Dendritic cell treated with granulocyte-macrophage colony-stimulating factor and Interleukin-4, amounts not matched to agents 40 ng/mL and 50 ng/mL, for 4 days (primary cell): ENCODE data around the gene ALDH1A1.

Experiments used
- H3K27ac Mint-ChIP-seq: one replicate; pipeline ENCODE4 v1.8.0; 2022; ENCODE audit warnings: mild to moderate bottlenecking, mixed read lengths
- H3K27me3 Mint-ChIP-seq: one replicate; pipeline ENCODE4 v1.8.0; 2022; ENCODE audit warnings: mild to moderate bottlenecking, mixed read lengths
- H3K36me3 Mint-ChIP-seq: one replicate; pipeline ENCODE4 v1.8.0; 2022; ENCODE audit warnings: low read depth, mixed read lengths
- H3K4me1 Mint-ChIP-seq: one replicate; pipeline ENCODE4 v1.8.0; 2022; ENCODE audit warnings: low read depth, mixed read lengths
- H3K4me3 Mint-ChIP-seq: one replicate; pipeline ENCODE4 v1.8.0; 2022; ENCODE audit warnings: mild to moderate bottlenecking, moderate library complexity, mixed read lengths
- H3K9me3 Mint-ChIP-seq: one replicate; pipeline ENCODE4 v1.8.0; 2022; ENCODE audit warnings: mixed read lengths
- intact Hi-C: fragments of 100-400 bp; cut with micrococcal nuclease; formaldehyde crosslinking; loops from one replicate; pipeline ENCODE4 v1.15.0; 2022

Gene ALDH1A1

GRCh38 chr9:72983512-72984225 is 30.8 kb upstream of the ALDH1A1 start:
- Mint-ChIP-seq H3K36me3 (no peaks in the 10 kb centered on the region), H3K27me3 (no peaks in the 10 kb centered on the region), H3K9me3 (no peaks in the 10 kb centered on the region), H3K4me3 (no peak overlapping the region), H3K4me1 (no peaks in the 10 kb centered on the region), H3K27ac (no peak overlapping the region)
- intact Hi-C loops: no loop called here

- Mint-ChIP-seq H3K27me3 (no peaks in the 10 kb centered on the region), H3K9me3 (no peaks in the 10 kb centered on the region), H3K4me3 (no peak overlapping the region), H3K36me3 (no peaks in the 10 kb centered on the region), H3K27ac (no peak overlapping the region), H3K4me1 (no peaks in the 10 kb centered on the region)
- intact Hi-C loops: no loop called here
Measured at GRCh38 chr9:72983056-72983455, 30.2 kb upstream of the ALDH1A1 start.

- no peak overlapping the region for H3K4me3 Mint-ChIP-seq
- H3K4me1 Mint-ChIP-seq: no peaks in the 10 kb centered on the region
- H3K27ac Mint-ChIP-seq: no peak overlapping the region
- no peaks in the 10 kb centered on the region for H3K9me3 Mint-ChIP-seq
- intact Hi-C loops: no loop called here
- H3K36me3 Mint-ChIP-seq: no peaks in the 10 kb centered on the region
- H3K27me3 Mint-ChIP-seq: no peaks in the 10 kb centered on the region
Measured at GRCh38 chr9:72982146-72982799, 29.4 kb upstream of the ALDH1A1 start.

GRCh38 chr9:72981433-72981832 is 28.6 kb upstream of the ALDH1A1 start:
- no peaks in the 10 kb centered on the region for H3K27me3 Mint-ChIP-seq

GRCh38 chr9:72980600-72981265 is 27.9 kb upstream of the ALDH1A1 start:
- Mint-ChIP-seq H3K4me3 (no peak overlapping the region), H3K27me3 (no peaks in the 10 kb centered on the region), H3K9me3 (no peaks in the 10 kb centered on the region), H3K27ac (no peak overlapping the region), H3K4me1 (no peaks in the 10 kb centered on the region), H3K36me3 (no peaks in the 10 kb centered on the region)
- intact Hi-C loops: no loop called here

More at GRCh38 chr9:72981433-72981832, 28.6 kb upstream of the ALDH1A1 start:
- intact Hi-C loops: no loop called here
- Mint-ChIP-seq H3K4me3 (no peak overlapping the region), H3K4me1 (no peaks in the 10 kb centered on the region), H3K27ac (no peak overlapping the region), H3K9me3 (no peaks in the 10 kb centered on the region), H3K36me3 (no peaks in the 10 kb centered on the region)

- intact Hi-C loops: no loop called here
- Mint-ChIP-seq H3K27me3 (no peaks in the 10 kb centered on the region), H3K4me3 (no peak overlapping the region), H3K36me3 (no peaks in the 10 kb centered on the region), H3K27ac (no peak overlapping the region), H3K9me3 (no peaks in the 10 kb centered on the region), H3K4me1 (no peaks in the 10 kb centered on the region)
Measured at GRCh38 chr9:72980183-72980582, 27.3 kb upstream of the ALDH1A1 start.

- intact Hi-C loops: no loop called here
- H3K9me3 Mint-ChIP-seq: no peaks in the 10 kb centered on the region
- no peaks in the 10 kb centered on the region for H3K4me1 Mint-ChIP-seq
- H3K36me3 Mint-ChIP-seq: no peaks in the 10 kb centered on the region
- H3K27ac Mint-ChIP-seq: no peak overlapping the region
- H3K27me3 Mint-ChIP-seq: no peaks in the 10 kb centered on the region
- H3K4me3 Mint-ChIP-seq: no peak overlapping the region
Measured at GRCh38 chr9:72979405-72980100, 26.7 kb upstream of the ALDH1A1 start.

GRCh38 chr9:72978744-72979143 is 25.9 kb upstream of the ALDH1A1 start:
- H3K9me3 Mint-ChIP-seq: no peaks in the 10 kb centered on the region

GRCh38 chr9:72977670-72978069 is 24.8 kb upstream of the ALDH1A1 start:
- intact Hi-C loops: no loop called here
- Mint-ChIP-seq H3K27me3 (no peaks in the 10 kb centered on the region), H3K9me3 (no peaks in the 10 kb centered on the region), H3K4me3 (no peak overlapping the region), H3K27ac (no peak overlapping the region), H3K4me1 (no peaks in the 10 kb centered on the region), H3K36me3 (no peaks in the 10 kb centered on the region)

More at GRCh38 chr9:72978744-72979143, 25.9 kb upstream of the ALDH1A1 start:
- Mint-ChIP-seq H3K4me1 (no peaks in the 10 kb centered on the region), H3K27me3 (no peaks in the 10 kb centered on the region), H3K36me3 (no peaks in the 10 kb centered on the region), H3K4me3 (no peak overlapping the region), H3K27ac (no peak overlapping the region)
- intact Hi-C loops: no loop called here

GRCh38 chr9:72974501-72974900 is 21.6 kb upstream of the ALDH1A1 start:
- no peaks in the 10 kb centered on the region for H3K9me3 Mint-ChIP-seq
- intact Hi-C loops: no loop called here
- no peak overlapping the region for H3K4me3 Mint-ChIP-seq

GRCh38 chr9:72972636-72973035 is 19.8 kb upstream of the ALDH1A1 start:
- Mint-ChIP-seq H3K36me3 (no peaks in the 10 kb centered on the region), H3K9me3 (no peaks in the 10 kb centered on the region), H3K27ac (no peak overlapping the region), H3K27me3 (no peaks in the 10 kb centered on the region), H3K4me3 (no peak overlapping the region), H3K4me1 (no peaks in the 10 kb centered on the region)
- intact Hi-C loops: no loop called here

More at GRCh38 chr9:72974501-72974900, 21.6 kb upstream of the ALDH1A1 start:
- no peaks in the 10 kb centered on the region for H3K4me1 Mint-ChIP-seq
- H3K27me3 Mint-ChIP-seq: no peaks in the 10 kb centered on the region
- H3K27ac Mint-ChIP-seq: no peak overlapping the region
- H3K36me3 Mint-ChIP-seq: no peaks in the 10 kb centered on the region

GRCh38 chr9:72971411-72971810 is 18.6 kb upstream of the ALDH1A1 start:
- Mint-ChIP-seq H3K9me3 (no peaks in the 10 kb centered on the region), H3K27me3 (no peaks in the 10 kb centered on the region), H3K36me3 (no peaks in the 10 kb centered on the region), H3K4me3 (no peak overlapping the region), H3K27ac (no peak overlapping the region), H3K4me1 (no peaks in the 10 kb centered on the region)
- intact Hi-C loops: no loop called here

- H3K27ac Mint-ChIP-seq: no peak overlapping the region
- peaks cover 5% of the 10 kb centered on the region for H3K36me3 Mint-ChIP-seq
- no peaks in the 10 kb centered on the region for H3K27me3 Mint-ChIP-seq
- peaks cover 5% of the 10 kb centered on the region for H3K4me1 Mint-ChIP-seq
- intact Hi-C loops: loop anchor here (1.0 kb wide), 1 partner anchor 88 kb away; no protein-coding TSS in a partner anchor
- no peak overlapping the region for H3K4me3 Mint-ChIP-seq
- H3K9me3 Mint-ChIP-seq: no peaks in the 10 kb centered on the region
Measured at GRCh38 chr9:72960446-72960845, 7.6 kb upstream of the ALDH1A1 start.
